Measurements from ENCODE around the gene BRF1. TPM values are rescaled to one million over a fixed set of nuclear protein-coding genes. Genes with fewer than 3 reads are reported as not detected.

BRF1 gene
- total and polyA plus RNA-seq, 2 of the 13 experiments (the other 11 are each of a cell fraction or from before 2014, with no cell fraction given) = 5.1 to 11.0 TPM

DNA sequence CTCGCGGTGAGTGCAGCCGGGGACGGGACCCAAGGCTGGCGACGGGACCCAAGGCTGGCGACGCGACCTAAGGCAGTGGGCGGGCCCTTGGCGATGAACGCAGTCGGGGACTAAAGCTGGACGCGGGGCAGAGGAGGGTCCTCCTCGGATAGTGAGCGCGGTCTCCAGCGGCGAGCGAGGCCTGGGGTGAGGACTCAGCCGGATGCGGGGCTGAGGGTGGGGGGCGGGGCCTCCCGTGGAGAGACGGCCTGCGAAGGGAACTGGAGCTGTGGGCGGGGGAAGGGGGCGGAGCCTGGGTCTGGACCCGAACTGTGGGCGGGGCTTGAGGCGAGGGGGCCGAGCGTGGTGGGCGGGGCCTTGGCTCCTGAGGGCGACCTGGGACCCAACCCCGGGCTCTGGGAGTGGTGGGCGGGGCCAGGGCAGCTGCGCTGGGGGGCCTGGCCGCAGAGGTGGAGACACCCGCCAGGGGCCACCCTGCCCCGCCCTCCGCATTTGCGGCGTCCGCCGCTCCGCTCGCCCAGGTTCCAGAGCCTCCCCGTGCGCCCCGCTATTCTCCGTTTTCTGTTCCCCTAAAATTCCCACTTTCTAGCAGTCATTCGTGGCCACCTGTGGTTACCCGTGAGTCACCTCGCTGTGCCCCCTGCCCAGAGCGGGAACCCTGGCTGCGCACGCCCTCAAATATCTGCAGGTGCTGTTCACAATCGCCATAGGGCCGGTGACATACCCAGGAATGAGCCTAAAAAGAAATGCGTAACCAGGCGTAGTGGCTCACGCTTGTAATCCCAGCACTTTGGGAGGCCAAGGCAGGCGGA, 508 bp upstream of the BRF1 start (continued):
- TF ChIP-seq, protein P1, sequence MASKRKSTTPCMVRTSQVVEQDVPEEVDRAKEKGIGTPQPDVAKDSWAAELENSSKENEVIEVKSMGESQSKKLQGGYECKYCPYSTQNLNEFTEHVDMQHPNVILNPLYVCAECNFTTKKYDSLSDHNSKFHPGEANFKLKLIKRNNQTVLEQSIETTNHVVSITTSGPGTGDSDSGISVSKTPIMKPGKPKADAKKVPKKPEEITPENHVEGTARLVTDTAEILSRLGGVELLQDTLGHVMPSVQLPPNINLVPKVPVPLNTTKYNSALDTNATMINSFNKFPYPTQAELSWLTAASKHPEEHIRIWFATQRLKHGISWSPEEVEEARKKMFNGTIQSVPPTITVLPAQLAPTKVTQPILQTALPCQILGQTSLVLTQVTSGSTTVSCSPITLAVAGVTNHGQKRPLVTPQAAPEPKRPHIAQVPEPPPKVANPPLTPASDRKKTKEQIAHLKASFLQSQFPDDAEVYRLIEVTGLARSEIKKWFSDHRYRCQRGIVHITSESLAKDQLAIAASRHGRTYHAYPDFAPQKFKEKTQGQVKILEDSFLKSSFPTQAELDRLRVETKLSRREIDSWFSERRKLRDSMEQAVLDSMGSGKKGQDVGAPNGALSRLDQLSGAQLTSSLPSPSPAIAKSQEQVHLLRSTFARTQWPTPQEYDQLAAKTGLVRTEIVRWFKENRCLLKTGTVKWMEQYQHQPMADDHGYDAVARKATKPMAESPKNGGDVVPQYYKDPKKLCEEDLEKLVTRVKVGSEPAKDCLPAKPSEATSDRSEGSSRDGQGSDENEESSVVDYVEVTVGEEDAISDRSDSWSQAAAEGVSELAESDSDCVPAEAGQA (IDR thresholded peaks at IDR 0.05; ENCODE audit: low read depth) = no peak
- TF ChIP-seq, protein P1 (CRISPR knock-in tag; IDR thresholded peaks at IDR 0.05; ENCODE audit: borderline replicate concordance) = no peak
- TF ChIP-seq RXRA (CRISPR knock-in tag; IDR thresholded peaks at IDR 0.05) (peak; percentile 25; the same call in 1 of the 2 replicates), ZNF614 (CRISPR knock-in tag; IDR thresholded peaks at IDR 0.05; ENCODE audit: borderline replicate concordance) (0 out of 2 replicates have a peak, but pooled peaks have one; percentile 30), DMAP1 (CRISPR knock-in tag; IDR thresholded peaks at IDR 0.05) (peak; percentile 61; the same call in 1 of the 2 replicates), EED (CRISPR knock-in tag; IDR thresholded peaks at IDR 0.05) (peak; percentile 56; the same call in 1 of the 2 replicates), RBFOX2 (IDR thresholded peaks at IDR 0.05; ENCODE audit: low read depth, low read length) (peak; percentile 79), ZNF547 (CRISPR knock-in tag; IDR thresholded peaks at IDR 0.05) (peak; percentile 37; the same call in 1 of the 2 replicates), ZFP36L1 (CRISPR knock-in tag; IDR thresholded peaks at IDR 0.05) (no peak), HOXD1 (CRISPR knock-in tag; IDR thresholded peaks at IDR 0.05) (peak; percentile 62; the same call in 1 of the 2 replicates), TARDBP (CRISPR knock-in tag; IDR thresholded peaks at IDR 0.05) (0 out of 2 replicates have a peak, but pooled peaks have one; percentile 48), SP4 (CRISPR knock-in tag; IDR thresholded peaks at IDR 0.05) (peak; percentile 83; the same call in 1 of the 2 replicates), ZNF609 (CRISPR knock-in tag; IDR thresholded peaks at IDR 0.05; ENCODE audit: borderline replicate concordance) (no peak), ZNF556 (CRISPR knock-in tag; IDR thresholded peaks at IDR 0.05; ENCODE audit: borderline replicate concordance) (no peak), RAD21 (CRISPR knock-in tag; IDR thresholded peaks at IDR 0.05) (peak; percentile 23; the same call in 1 of the 2 replicates), ZNF263 (CRISPR knock-in tag; IDR thresholded peaks at IDR 0.05) (peak; percentile 64), SIX4 (CRISPR knock-in tag; IDR thresholded peaks at IDR 0.05) (no peak)
- TF ChIP-seq, protein P2, sequence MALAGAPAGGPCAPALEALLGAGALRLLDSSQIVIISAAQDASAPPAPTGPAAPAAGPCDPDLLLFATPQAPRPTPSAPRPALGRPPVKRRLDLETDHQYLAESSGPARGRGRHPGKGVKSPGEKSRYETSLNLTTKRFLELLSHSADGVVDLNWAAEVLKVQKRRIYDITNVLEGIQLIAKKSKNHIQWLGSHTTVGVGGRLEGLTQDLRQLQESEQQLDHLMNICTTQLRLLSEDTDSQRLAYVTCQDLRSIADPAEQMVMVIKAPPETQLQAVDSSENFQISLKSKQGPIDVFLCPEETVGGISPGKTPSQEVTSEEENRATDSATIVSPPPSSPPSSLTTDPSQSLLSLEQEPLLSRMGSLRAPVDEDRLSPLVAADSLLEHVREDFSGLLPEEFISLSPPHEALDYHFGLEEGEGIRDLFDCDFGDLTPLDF (CRISPR knock-in tag; IDR thresholded peaks at IDR 0.05) = no peak

All from HepG2 (cell line).